HG02852 (cell line): ENCODE data around the gene PTDSS2.
"Not testable (repeated sequence)": the region's sequence is repeated elsewhere in the genome, so short reads cannot be mapped to it uniquely, and the experiment has no call there.

Source experiments
- ATAC-seq: cut with Tn5 transposase; IDR thresholded peaks from one replicate; pipeline ENCODE4 v1.9.1; 2021; ENCODE audit warnings: mild to moderate bottlenecking, moderate library complexity; ENCODE audit not compliant: unreplicated experiment

The PTDSS2 gene

DNA sequence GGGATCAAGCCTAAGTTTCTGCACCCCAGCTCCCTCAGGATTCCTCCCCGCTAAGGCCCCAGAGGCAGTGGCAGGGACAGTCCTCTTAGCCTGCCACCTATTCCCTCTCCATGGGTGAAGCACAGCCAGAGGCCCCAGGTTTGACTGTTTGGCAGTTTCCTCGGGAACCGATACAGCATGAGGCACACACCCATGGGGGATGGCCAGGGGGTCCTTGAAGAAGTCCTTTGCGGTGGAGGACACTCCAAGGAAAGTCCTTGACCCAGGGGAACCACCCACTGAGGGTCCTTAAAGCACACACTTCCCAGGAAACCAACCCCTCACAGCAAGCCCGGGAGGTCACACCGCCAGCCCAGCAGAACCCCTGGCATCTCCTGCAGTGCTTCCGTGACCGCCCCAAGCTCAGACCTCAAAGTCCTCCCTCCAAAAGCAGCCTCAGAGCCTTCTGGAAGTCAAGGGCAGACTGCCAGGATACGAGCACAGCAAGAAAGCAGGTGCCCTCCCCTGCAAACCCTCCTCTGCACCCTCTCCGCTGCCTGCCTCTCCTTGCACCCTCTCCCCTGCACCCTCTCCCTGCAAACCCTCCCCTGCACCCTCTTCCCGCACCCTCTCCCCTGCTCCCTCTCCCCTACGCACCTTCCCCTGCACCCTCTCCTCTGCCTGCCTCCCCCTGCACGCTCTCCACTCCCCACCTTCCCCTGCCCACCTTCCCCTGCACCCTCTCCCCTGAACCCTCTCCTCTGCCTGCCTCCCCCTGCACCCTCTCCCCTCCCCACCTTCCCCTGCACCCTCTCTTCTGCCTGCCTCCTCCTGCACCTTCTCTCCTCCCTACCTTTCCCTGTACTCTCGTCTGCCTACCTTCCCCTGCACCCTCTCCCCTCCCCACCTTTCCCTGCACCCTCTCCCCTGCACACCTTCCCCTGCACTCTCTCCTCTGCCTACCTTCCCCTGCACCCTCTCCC is 36.7 kb upstream of the PTDSS2 start:
- no peak for ATAC-seq

GRCh38 chr11:414318-414857 is 35.7 kb upstream of the PTDSS2 start:
- ATAC-seq, result no peak

DNA sequence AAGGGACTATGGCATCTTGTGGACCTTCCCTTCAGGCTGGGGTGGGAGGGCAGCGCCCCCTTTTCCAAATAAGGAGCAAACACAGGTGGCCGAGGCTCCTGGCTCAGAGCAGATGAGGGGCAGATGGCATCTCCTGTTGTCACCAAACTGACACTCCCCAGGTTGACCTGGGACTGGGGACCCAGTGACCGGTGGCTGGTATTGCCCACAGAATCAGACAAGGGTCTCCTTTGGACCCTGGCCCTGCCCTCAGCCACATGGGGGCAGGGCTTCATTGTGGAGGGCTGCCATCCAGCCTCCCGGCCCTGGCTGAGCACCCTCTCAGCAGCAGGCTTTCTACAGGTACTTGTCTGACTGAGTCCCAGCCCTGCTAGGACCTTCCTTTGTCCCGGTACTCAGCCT is 34.4 kb upstream of the PTDSS2 start:
- ATAC-seq, result no peak

GRCh38 chr11:416051-416756 is 33.9 kb upstream of the PTDSS2 start:
- no peak for ATAC-seq

- ATAC-seq, result no peak
Measured at GRCh38 chr11:416757-417621, 33.1 kb upstream of the PTDSS2 start.

DNA sequence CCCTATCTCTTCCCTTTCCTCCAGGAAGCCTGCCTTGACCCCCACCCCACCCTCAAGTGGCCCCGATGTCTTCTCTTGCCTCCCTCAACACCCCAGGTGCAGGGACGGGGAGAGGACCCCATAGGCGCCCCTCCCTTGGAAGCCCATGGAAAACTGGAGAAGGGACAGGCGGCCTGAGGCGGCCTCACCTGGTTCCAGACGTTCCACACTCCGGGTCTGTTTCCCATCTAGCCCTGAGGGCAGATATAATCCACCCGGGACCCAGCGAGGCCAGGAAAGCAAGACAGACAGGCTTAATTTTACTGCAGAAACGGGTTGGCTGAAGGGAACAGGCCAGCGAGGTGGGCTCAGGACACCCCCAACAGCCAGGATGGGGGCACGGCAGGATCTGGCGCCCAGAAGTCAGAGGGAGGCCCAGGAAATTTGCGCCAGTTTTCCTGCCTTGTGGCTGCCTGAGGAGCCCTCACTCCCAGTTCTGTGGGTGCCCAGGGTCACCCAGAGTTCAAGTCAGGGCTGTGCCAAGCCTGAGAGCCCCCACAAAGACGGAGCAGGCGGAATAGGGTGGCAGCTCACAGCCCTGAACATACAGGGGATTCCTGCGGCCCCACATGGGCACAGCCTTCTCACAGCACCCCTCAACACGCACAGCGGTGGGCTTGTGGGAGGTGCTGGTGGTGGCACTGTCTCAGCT is 32.3 kb upstream of the PTDSS2 start:
- ATAC-seq, result no peak

- no peak for ATAC-seq
Measured at GRCh38 chr11:418343-419247, 31.5 kb upstream of the PTDSS2 start.

- no peak for ATAC-seq
Measured at GRCh38 chr11:419248-420005, 30.7 kb upstream of the PTDSS2 start.

- ATAC-seq, result no peak
Measured at GRCh38 chr11:420054-420910, 29.8 kb upstream of the PTDSS2 start.

DNA sequence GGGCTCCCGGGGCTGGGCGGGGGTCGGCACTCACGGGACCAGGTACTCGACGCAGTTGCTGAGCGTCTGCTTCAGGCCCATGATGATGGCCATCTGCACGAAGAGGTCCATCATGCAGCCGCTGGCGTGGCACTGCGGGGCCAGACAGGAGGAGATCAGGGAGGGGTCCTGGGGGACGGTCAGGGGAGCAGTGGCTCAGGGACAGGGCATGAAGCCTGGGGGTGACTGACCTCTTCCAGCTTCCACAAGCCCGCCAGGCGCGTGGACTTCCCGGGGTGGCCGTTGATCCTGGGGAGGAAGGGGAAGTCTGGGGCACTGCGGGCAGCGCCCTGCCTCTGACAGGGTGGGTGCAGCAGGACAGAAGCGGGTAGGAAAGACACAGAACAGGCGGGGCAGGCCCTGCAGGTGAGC is 29.2 kb upstream of the PTDSS2 start:
- ATAC-seq, result no peak

DNA sequence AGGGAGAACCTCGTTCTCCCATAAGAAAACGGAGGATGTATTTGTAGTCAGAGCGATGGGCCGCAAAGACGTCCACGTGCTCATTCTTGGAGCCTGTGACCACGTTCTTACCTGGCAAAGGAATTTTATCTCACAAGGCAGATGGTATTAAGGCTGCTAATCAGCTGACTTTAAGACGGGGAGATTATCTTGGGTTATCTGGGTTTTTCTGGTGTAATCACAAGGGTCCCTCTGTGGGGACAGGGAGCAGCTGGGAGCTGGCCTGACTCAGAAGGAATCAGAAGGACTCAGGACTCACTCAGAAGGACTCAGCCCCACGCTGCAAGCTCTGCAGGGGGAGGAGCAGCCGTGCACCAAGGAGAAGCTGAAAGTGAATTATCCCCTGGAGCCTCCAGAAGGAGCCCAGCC is 27.8 kb upstream of the PTDSS2 start:
- ATAC-seq, result no peak

GRCh38 chr11:424232-424631 is 25.8 kb upstream of the PTDSS2 start:
- ATAC-seq, result no peak

- ATAC-seq, result not testable (repeated sequence)
Measured at GRCh38 chr11:424766-425165, 25.3 kb upstream of the PTDSS2 start.

DNA sequence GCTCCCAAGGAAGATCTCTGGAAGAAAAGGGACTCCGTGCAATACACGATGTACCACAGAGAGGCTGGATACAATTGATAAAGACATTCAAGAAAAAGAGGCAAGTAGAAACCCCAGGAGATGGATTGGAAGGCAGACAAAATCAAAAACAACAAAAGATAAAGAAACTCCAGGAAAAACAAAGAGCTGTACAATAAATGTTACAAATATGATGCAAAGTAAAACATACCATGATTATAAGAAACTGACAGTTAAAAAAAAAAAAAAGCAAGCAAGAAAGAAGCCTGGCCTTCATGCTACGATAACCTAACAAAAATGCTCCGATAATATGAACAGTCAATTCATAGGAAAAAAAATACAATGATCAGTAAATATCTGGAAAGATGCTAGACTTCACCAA is 24.8 kb upstream of the PTDSS2 start:
- no peak for ATAC-seq

- ATAC-seq, result no peak
Measured at GRCh38 chr11:426851-427250, 23.2 kb upstream of the PTDSS2 start.

DNA sequence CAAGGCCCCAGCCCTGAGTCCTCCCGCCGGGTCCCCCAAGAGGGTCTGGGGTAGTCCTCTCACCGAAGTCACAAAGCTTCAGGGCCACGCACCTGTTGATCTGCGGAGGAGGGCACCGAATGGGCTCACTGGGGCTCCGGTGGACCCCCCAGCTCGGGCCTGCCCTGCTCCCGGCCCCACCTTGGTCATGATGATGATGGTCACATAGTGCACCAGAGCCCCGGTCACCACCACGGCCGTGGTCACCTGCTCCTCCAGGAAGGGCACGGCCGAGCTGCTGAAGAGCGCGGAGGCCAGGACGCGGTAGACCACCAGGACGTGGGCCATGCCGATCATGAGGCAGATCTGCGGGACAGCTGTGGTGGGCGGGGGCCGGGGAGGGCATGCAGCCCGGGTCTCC is 21.8 kb upstream of the PTDSS2 start:
- no peak for ATAC-seq

GRCh38 chr11:429391-429790 is 20.7 kb upstream of the PTDSS2 start:
- no peak for ATAC-seq
